Left renal pelvis (tissue), 4 donors: ENCODE data around the gene LENG1. TPM values are rescaled to one million over a fixed set of nuclear protein-coding genes. Genes with fewer than 3 reads are reported as not detected.
A peak's percentile ranks its signal among the peaks of the same experiment; 100 is the strongest.
"Not testable (repeated sequence)": the region's sequence is repeated elsewhere in the genome, so short reads cannot be mapped to it uniquely, and the experiment has no call there.

Experiments
- DNase-seq, 4 donors: peaks; one replicate each; pipeline ENCODE4 v3.0.0-alpha.2; 2013; ENCODE audit warnings: low read depth in 4 of 4, low spot score in 3 of 4
- polyA plus RNA-seq, 4 donors: library from polyadenylated mRNA; unstranded; fragments of 120-200 nt; gene quantifications; one replicate each; pipeline ENCODE4 v1.2.1, GENCODE V29; 2013; ENCODE audit not compliant: insufficient read length in 4 of 4

LENG1 gene
- polyA plus RNA-seq, 4 donors, result 7.6 to 10.1 (median 8.6) TPM

GRCh38 chr19:54189735-54190502 lies 30.4 kb upstream of the LENG1 start:
- DNase-seq, result peak; percentile 100

- no peak for DNase-seq
These were observed 29.7 kb upstream of the LENG1 start, which contains the start of gene MBOAT7 for GRCh38 chr19:54189145-54189734. Gene MBOAT7 (minus strand): TSS chr19:54189580. CDS start chr19:54188508, 1,072 bp downstream.

- no peak for DNase-seq
These were observed 28.8 kb upstream of the LENG1 start for GRCh38 chr19:54188215-54188871.

- no peak for DNase-seq
These were observed 27.4 kb upstream of the LENG1 start for GRCh38 chr19:54186934-54187381.

- no peak for DNase-seq
These were observed 26.8 kb upstream of the LENG1 start for GRCh38 chr19:54186351-54186750.

GRCh38 chr19:54183431-54183830 lies 23.9 kb upstream of the LENG1 start:
- no peak for DNase-seq

- not testable (repeated sequence) for DNase-seq
These were observed 22.4 kb upstream of the LENG1 start for GRCh38 chr19:54181894-54182293.

- no peak for DNase-seq
These were observed 21.2 kb upstream of the LENG1 start for GRCh38 chr19:54180691-54181091.

GRCh38 chr19:54179921-54180461 lies 20.5 kb upstream of the LENG1 start:
- DNase-seq, result peak in 1 of 4 donors; percentile 75

- no peak for DNase-seq
These were observed 19.8 kb upstream of the LENG1 start for GRCh38 chr19:54179262-54179852.

- DNase-seq, result no peak
These were observed 19.2 kb upstream of the LENG1 start for GRCh38 chr19:54178581-54179261.

- no peak for DNase-seq
These were observed 14.7 kb upstream of the LENG1 start for GRCh38 chr19:54173951-54174834.

GRCh38 chr19:54173359-54173699 lies 13.8 kb upstream of the LENG1 start:
- no peak for DNase-seq

GRCh38 chr19:54172471-54173358 lies 13.2 kb upstream of the LENG1 start, which contains the start of gene TMC4:
Gene TMC4 (minus strand): TSS chr19:54173160. CDS start chr19:54173117, 43 bp downstream.
- no peak for DNase-seq

GRCh38 chr19:54171736-54172431 lies 12.4 kb upstream of the LENG1 start:
- DNase-seq, result not testable (repeated sequence)

- no peak for DNase-seq
These were observed 9.7 kb upstream of the LENG1 start for GRCh38 chr19:54169149-54169740.

- DNase-seq, result peak in 2 of 4 donors; percentile 62 to 79
These were observed 8.8 kb upstream of the LENG1 start for GRCh38 chr19:54168174-54168917.
